Uterus (tissue), 4 donors: ENCODE measurements around the gene HOXC4. TPM values are rescaled to one million over a fixed set of nuclear protein-coding genes. Genes with fewer than 3 reads are reported as not detected.
A peak's percentile ranks its signal among the peaks of the same experiment; 100 is the strongest.

Source experiments
- DNase-seq, 2 donors: peaks; one replicate each; pipeline ENCODE4 v3.0.0-alpha.2; 2019 to 2020
- H3K27ac ChIP-seq, 2 donors: fragments of 200-600 bp; sonication (generic); 1 replicate in 1 of 2; 2 replicates in 1 of 2; pipeline ENCODE4 v1.5.1; 2016 to 2018
- H3K27me3 ChIP-seq, 2 donors: fragments of 200-600 bp; sonication (generic); one replicate each; pipeline ENCODE4 v1.5.1; 2018 to 2019; ENCODE audit warnings: control low read depth in 1 of 2
- H3K36me3 ChIP-seq, 2 donors: fragments of 200-600 bp; sonication (generic); one replicate each; pipeline ENCODE4 v1.5.1; 2019; ENCODE audit warnings: control low read depth in 1 of 2
- H3K4me1 ChIP-seq, 2 donors: fragments of 200-600 bp; sonication (generic); one replicate each; pipeline ENCODE4 v1.5.1; 2018 to 2019; ENCODE audit warnings: control low read depth in 1 of 2
- H3K4me3 ChIP-seq, 2 donors: fragments of 200-600 bp; sonication (generic); 1 replicate in 1 of 2; 2 replicates in 1 of 2; pipeline ENCODE4 v1.5.1; 2018 to 2019; ENCODE audit warnings: mild to moderate bottlenecking in 1 of 2
- H3K9me3 ChIP-seq, 2 donors: fragments of 200-600 bp; sonication (generic); one replicate each; pipeline ENCODE4 v1.5.1; 2019; ENCODE audit warnings: control low read depth in 1 of 2
- POLR2A ChIP-seq, 2 donors: fragments of 450-650 bp; IDR thresholded peaks; one replicate each; pipeline ENCODE4 v1.6.1; 2016; ENCODE audit warnings: antibody characterized with exemption in 2 of 2, mild to moderate bottlenecking in 1 of 2, moderate library complexity in 1 of 2
- intact Hi-C: fragments of 100-400 bp; cut with DNase I; formaldehyde crosslinking; loops from one replicate; pipeline ENCODE4 v1.15.1; 2023; ENCODE audit warnings: low total_unique reads
- total RNA-seq, 4 donors: library from RNA; depleted of rRNA in 3 of 4; stranded (reverse); fragments of >200 nt in 3 of 4; gene quantifications; one replicate each; pipeline versions ENCODE4 v1.1.0 to v1.2.4, GENCODE V29; 2014 to 2023
- TF ChIP-seq, protein P1 (sequence below), 4 experiments: fragments of 200-600 bp in 2 of 4; fragments of 450-650 bp in 2 of 4; sonication (generic) in 2 of 4; IDR thresholded peaks; one replicate each; pipeline ENCODE4 v1.5.1; 2016 to 2019; ENCODE audit warnings: antibody characterized with exemption in 4 of 4, mild to moderate bottlenecking in 2 of 4, moderate library complexity in 1 of 4
- donor health status: DM: yes; HTN: yes; CAD: no.

The HOXC4 gene
- total RNA-seq, 4 donors from 2014 or later: 0.83 to 28.6 (median 1.2) TPM; not detected in 1

DNA sequence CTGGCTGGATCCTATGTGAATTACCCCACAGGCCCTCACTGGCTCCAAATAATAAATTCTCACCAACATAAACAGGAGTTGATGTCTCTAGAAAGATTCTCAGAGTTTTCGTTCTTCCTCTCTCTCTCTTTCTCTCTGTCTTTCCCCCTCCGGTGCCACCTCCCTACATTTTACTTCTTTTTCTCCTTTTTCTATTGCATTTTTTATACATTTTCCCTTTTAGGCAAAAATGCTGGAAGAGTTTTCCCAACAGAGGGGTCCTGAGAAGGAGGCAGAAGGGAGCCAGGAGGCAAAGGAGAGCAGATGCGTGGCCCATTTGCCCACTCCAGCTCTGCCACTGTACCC lies 26.2 kb upstream of the HOXC4 start:
- Histone ChIP-seq H3K4me3 (no peak overlapping the region), H3K9me3 (no peaks in the 10 kb centered on the region), H3K36me3 (no peaks in the 10 kb centered on the region), H3K4me1 (no peaks in the 10 kb centered on the region), H3K27ac (no peak overlapping the region), H3K27me3 (peaks cover 0 to 25% of the 10 kb centered on the region in 2 donors)
- no peak for DNase-seq
- intact Hi-C loops: no loop called here
- TF ChIP-seq, protein P1, sequence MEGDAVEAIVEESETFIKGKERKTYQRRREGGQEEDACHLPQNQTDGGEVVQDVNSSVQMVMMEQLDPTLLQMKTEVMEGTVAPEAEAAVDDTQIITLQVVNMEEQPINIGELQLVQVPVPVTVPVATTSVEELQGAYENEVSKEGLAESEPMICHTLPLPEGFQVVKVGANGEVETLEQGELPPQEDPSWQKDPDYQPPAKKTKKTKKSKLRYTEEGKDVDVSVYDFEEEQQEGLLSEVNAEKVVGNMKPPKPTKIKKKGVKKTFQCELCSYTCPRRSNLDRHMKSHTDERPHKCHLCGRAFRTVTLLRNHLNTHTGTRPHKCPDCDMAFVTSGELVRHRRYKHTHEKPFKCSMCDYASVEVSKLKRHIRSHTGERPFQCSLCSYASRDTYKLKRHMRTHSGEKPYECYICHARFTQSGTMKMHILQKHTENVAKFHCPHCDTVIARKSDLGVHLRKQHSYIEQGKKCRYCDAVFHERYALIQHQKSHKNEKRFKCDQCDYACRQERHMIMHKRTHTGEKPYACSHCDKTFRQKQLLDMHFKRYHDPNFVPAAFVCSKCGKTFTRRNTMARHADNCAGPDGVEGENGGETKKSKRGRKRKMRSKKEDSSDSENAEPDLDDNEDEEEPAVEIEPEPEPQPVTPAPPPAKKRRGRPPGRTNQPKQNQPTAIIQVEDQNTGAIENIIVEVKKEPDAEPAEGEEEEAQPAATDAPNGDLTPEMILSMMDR (IDR thresholded peaks at IDR 0.05): no peak
- no peak for TF ChIP-seq POLR2A (IDR thresholded peaks at IDR 0.05)

DNA sequence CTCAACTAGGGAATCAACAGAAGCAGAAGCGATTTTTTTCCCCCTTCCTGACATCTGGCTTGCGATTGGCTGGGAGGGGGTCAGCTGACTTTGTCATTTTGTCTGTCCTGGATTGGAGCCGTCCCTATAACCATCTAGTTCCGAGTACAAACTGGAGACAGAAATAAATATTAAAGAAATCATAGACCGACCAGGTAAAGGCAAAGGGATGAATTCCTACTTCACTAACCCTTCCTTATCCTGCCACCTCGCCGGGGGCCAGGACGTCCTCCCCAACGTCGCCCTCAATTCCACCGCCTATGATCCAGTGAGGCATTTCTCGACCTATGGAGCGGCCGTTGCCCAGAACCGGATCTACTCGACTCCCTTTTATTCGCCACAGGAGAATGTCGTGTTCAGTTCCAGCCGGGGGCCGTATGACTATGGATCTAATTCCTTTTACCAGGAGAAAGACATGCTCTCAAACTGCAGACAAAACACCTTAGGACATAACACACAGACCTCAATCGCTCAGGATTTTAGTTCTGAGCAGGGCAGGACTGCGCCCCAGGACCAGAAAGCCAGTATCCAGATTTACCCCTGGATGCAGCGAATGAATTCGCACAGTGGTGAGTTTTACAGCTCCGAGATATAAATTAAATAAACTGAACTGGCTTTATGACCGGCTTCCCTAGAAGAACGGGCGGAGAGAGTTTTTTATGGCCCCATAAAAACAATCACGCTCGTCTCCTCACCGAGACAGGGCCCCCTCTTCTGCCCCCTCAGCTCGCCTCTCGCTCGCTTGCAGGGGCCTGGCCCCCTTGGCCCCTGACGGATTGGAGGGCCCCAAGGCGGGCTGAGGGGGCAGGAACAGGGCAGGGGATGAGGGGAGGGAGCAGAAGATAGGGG lies 25.1 kb upstream of the HOXC4 start, which contains the start of gene HOXC6:
Gene HOXC6, plus strand, starts transcription at position 127 of the 888 bp plus-strand sequence. Its CDS starts 82 bp downstream, at position 209.
- peaks cover 0 to 25% of the 10 kb centered on the region in 2 donors for H3K27me3 ChIP-seq
- intact Hi-C loops: no loop called here
- no peaks in the 10 kb centered on the region for H3K4me1 ChIP-seq
- H3K4me3 ChIP-seq: peak within 1 kb of the TSS in 1 of 2 donors; percentile 19
- H3K9me3 ChIP-seq: no peaks in the 10 kb centered on the region
- no peak for TF ChIP-seq POLR2A (IDR thresholded peaks at IDR 0.05)
- TF ChIP-seq, protein P1 (IDR thresholded peaks at IDR 0.05): no peak
- DNase-seq: no peak
- no peak within 1 kb of the TSS for H3K27ac ChIP-seq
- H3K36me3 ChIP-seq: no peaks in the 10 kb centered on the region

DNA sequence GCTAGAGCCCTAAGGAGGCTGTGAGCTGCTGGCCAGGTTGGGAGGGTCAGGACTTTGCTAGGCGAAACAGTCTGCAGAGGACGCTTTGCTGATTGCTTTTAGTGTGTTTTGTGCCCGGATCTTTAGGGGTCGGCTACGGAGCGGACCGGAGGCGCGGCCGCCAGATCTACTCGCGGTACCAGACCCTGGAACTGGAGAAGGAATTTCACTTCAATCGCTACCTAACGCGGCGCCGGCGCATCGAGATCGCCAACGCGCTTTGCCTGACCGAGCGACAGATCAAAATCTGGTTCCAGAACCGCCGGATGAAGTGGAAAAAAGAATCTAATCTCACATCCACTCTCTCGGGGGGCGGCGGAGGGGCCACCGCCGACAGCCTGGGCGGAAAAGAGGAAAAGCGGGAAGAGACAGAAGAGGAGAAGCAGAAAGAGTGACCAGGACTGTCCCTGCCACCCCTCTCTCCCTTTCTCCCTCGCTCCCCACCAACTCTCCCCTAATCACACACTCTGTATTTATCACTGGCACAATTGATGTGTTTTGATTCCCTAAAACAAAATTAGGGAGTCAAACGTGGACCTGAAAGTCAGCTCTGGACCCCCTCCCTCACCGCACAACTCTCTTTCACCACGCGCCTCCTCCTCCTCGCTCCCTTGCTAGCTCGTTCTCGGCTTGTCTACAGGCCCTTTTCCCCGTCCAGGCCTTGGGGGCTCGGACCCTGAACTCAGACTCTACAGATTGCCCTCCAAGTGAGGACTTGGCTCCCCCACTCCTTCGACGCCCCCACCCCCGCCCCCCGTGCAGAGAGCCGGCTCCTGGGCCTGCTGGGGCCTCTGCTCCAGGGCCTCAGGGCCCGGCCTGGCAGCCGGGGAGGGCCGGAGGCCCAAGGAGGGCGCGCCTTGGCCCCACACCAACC lies 23.9 kb upstream of the HOXC4 start:
- Histone ChIP-seq H3K4me3 (no peak overlapping the region), H3K27ac (no peak overlapping the region), H3K9me3 (no peaks in the 10 kb centered on the region), H3K27me3 (peaks cover 0 to 25% of the 10 kb centered on the region in 2 donors), H3K36me3 (no peaks in the 10 kb centered on the region), H3K4me1 (no peaks in the 10 kb centered on the region)
- DNase-seq: no peak
- intact Hi-C loops: no loop called here
- TF ChIP-seq POLR2A (IDR thresholded peaks at IDR 0.05): no peak
- TF ChIP-seq, protein P1 (IDR thresholded peaks at IDR 0.05): no peak

DNA sequence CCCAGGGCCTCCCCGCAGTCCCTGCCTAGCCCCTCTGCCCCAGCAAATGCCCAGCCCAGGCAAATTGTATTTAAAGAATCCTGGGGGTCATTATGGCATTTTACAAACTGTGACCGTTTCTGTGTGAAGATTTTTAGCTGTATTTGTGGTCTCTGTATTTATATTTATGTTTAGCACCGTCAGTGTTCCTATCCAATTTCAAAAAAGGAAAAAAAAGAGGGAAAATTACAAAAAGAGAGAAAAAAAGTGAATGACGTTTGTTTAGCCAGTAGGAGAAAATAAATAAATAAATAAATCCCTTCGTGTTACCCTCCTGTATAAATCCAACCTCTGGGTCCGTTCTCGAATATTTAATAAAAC lies 23.2 kb upstream of the HOXC4 start:
- Histone ChIP-seq H3K9me3 (no peaks in the 10 kb centered on the region), H3K36me3 (no peaks in the 10 kb centered on the region), H3K4me3 (peak overlapping the region in 1 of 2 donors; percentile 19), H3K27me3 (peaks cover 0 to 18% of the 10 kb centered on the region in 2 donors), H3K27ac (no peak overlapping the region), H3K4me1 (no peaks in the 10 kb centered on the region)
- DNase-seq: no peak
- intact Hi-C loops: no loop called here
- TF ChIP-seq, protein P1 (IDR thresholded peaks at IDR 0.05): no peak
- no peak for TF ChIP-seq POLR2A (IDR thresholded peaks at IDR 0.05)
